ENCODE measurements around the gene NFATC1. TPM values are rescaled to one million over a fixed set of nuclear protein-coding genes. Genes with fewer than 3 reads are reported as not detected.

The NFATC1 gene
- polyA plus RNA-seq (2011; rRNA removed) (0.73 and 1.1 TPM in 2 replicates), polyA minus RNA-seq (2011; rRNA and poly(A)+ RNA removed) (1.2 and 1.5 TPM in 2 replicates)

DNA sequence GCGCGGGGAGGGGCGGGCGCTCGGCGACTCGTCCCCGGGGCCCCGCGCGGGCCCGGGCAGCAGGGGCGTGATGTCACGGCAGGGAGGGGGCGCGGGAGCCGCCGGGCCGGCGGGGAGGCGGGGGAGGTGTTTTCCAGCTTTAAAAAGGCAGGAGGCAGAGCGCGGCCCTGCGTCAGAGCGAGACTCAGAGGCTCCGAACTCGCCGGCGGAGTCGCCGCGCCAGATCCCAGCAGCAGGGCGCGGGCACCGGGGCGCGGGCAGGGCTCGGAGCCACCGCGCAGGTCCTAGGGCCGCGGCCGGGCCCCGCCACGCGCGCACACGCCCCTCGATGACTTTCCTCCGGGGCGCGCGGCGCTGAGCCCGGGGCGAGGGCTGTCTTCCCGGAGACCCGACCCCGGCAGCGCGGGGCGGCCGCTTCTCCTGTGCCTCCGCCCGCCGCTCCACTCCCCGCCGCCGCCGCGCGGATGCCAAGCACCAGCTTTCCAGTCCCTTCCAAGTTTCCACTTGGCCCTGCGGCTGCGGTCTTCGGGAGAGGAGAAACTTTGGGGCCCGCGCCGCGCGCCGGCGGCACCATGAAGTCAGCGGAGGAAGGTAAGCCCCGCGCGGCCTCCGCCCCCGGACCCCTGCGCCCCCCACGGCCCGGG, at the start of gene NFATC1:
Gene NFATC1 (plus strand): TSS at position 170 of the 644 bp plus-strand sequence. CDS start 295 bp downstream, at position 465.
- no peak for DNase-seq (ENCODE audit: low read depth, low spot score)
- Histone ChIP-seq H3K9me3 (ENCODE audit: control insufficient read depth, insufficient read depth, low read length) (peaks cover 4% of the 10 kb centered on the region; the same call in 1 of the 2 replicates), H3K27me3 (ENCODE audit: control insufficient read depth, insufficient read depth, low read length) (peaks cover 42% of the 10 kb centered on the region), H3K4me3 (ENCODE audit: low read depth, low read length) (peak within 1 kb of the TSS; percentile 41), H3K27ac (ENCODE audit: low read depth, low read length) (no peak within 1 kb of the TSS)
- TF ChIP-seq CTCF (IDR thresholded peaks at IDR 0.05; ENCODE audit: low read depth, low read length), result no peak
- ChIA-PET CTCF (interaction anchor here (1.0 kb wide), 1 partner anchor 17 kb away, joined by 3 read pairs; no protein-coding TSS in a partner anchor), POLR2A (interaction anchor here (0.6 kb wide), 1 partner anchor 124 kb away, joined by 3 read pairs; no protein-coding TSS in a partner anchor)

GRCh38 chr18:79345981-79346380, 49.7 kb upstream of the NFATC1 start:
- no peaks in the 10 kb centered on the region for H3K27me3 ChIP-seq (ENCODE audit: control insufficient read depth, insufficient read depth, low read length)
- H3K9me3 ChIP-seq (ENCODE audit: control insufficient read depth, insufficient read depth, low read length), result no peaks in the 10 kb centered on the region; the same call in 1 of the 2 replicates
- CTCF ChIA-PET, result no interaction called here
- no peak for DNase-seq (ENCODE audit: low read depth, low spot score)
- H3K27ac ChIP-seq (ENCODE audit: low read depth, low read length), result no peak overlapping the region
- H3K4me3 ChIP-seq (ENCODE audit: low read depth, low read length), result no peak overlapping the region
- POLR2A ChIA-PET, result no interaction called here
- TF ChIP-seq CTCF (IDR thresholded peaks at IDR 0.05; ENCODE audit: low read depth, low read length), result no peak

- TF ChIP-seq CTCF (IDR thresholded peaks at IDR 0.05; ENCODE audit: low read depth, low read length), result no peak
- no peak overlapping the region for H3K4me3 ChIP-seq (ENCODE audit: low read depth, low read length)
- no peaks in the 10 kb centered on the region; the same call in 1 of the 2 replicates for H3K9me3 ChIP-seq (ENCODE audit: control insufficient read depth, insufficient read depth, low read length)
- ChIA-PET CTCF (no interaction called here), POLR2A (no interaction called here)
- DNase-seq (ENCODE audit: low read depth, low spot score), result no peak
- H3K27ac ChIP-seq (ENCODE audit: low read depth, low read length), result peak overlapping the region; percentile 2
- H3K27me3 ChIP-seq (ENCODE audit: control insufficient read depth, insufficient read depth, low read length), result no peaks in the 10 kb centered on the region
Measured at GRCh38 chr18:79348066-79348465, 47.7 kb upstream of the NFATC1 start.

- TF ChIP-seq CTCF (IDR thresholded peaks at IDR 0.05; ENCODE audit: low read depth, low read length), result no peak
- ChIA-PET POLR2A (no interaction called here), CTCF (interaction anchor here (1.0 kb wide), 1 partner anchor 26 kb away, joined by 3 read pairs; no protein-coding TSS in a partner anchor)
- DNase-seq (ENCODE audit: low read depth, low spot score), result no peak
- H3K9me3 ChIP-seq (ENCODE audit: control insufficient read depth, insufficient read depth, low read length), result no peaks in the 10 kb centered on the region; the same call in 1 of the 2 replicates
- H3K27me3 ChIP-seq (ENCODE audit: control insufficient read depth, insufficient read depth, low read length), result no peaks in the 10 kb centered on the region
- H3K4me3 ChIP-seq (ENCODE audit: low read depth, low read length), result no peak overlapping the region
- no peak overlapping the region for H3K27ac ChIP-seq (ENCODE audit: low read depth, low read length)
Measured at GRCh38 chr18:79352432-79352831, 43.3 kb upstream of the NFATC1 start.

- Histone ChIP-seq H3K27ac (ENCODE audit: low read depth, low read length) (no peak overlapping the region), H3K4me3 (ENCODE audit: low read depth, low read length) (no peak overlapping the region), H3K27me3 (ENCODE audit: control insufficient read depth, insufficient read depth, low read length) (no peaks in the 10 kb centered on the region), H3K9me3 (ENCODE audit: control insufficient read depth, insufficient read depth, low read length) (no peaks in the 10 kb centered on the region; the same call in 1 of the 2 replicates)
- peak; percentile 52 for TF ChIP-seq CTCF (IDR thresholded peaks at IDR 0.05; ENCODE audit: low read depth, low read length)
- POLR2A ChIA-PET, result no interaction called here
- no peak for DNase-seq (ENCODE audit: low read depth, low spot score)
- CTCF ChIA-PET, result interaction anchor here (0.5 to 1.0 kb wide), 2 partner anchors 8 to 25 kb away, joined by 3 read pairs; no protein-coding TSS in a partner anchor
Measured at GRCh38 chr18:79353267-79353666, 42.5 kb upstream of the NFATC1 start.
